Anterior cingulate cortex (tissue), 58 donors: ENCODE measurements around the gene PRAF2.

ENCODE experiments used
- DNase-seq, 58 donors: peaks; one replicate each; lab custom pipeline; 2025; lab: John Stamatoyannopoulos, UW

PRAF2 gene

DNA sequence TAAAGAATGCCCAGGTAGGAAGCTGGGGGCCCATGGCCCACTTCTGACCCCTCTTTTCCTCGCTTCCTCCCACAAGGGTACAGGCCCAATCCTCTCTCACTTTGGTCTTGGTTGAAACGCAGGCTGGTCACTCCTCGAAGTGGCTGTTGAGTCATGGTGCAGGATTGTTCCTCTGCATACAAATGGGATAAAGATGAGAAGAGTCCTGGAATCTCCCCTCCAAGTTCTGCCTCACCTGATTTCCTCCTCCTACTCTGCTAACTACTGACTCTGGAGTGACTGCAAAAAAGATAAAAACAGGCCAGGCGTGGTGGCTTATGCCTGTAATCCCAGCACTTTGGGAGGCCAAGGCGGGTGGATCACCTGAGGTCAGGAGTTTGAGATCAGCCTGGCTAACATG lies 4.1 kb upstream of the PRAF2 start:
- DNase-seq = no peak

DNA sequence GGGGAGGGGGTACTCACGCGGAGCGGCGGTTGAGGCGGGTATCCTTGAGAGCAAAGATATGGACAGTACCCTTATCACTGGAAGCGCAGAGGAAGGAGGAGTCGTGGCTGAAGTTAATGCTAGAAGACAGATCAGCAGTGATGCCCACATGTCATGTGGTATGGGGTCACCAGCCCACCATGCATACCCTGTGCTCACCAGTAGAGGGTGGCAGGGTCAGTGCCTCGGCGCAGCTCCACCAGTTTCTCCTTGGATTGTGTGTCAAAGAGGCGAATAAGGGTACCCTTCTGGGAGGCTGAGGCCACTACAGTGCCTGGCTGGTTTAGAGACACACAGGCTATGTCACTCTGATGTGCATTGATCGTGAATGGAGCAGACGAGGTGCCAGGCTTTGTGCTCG lies 1.5 kb upstream of the PRAF2 start:
- DNase-seq = no peak

DNA sequence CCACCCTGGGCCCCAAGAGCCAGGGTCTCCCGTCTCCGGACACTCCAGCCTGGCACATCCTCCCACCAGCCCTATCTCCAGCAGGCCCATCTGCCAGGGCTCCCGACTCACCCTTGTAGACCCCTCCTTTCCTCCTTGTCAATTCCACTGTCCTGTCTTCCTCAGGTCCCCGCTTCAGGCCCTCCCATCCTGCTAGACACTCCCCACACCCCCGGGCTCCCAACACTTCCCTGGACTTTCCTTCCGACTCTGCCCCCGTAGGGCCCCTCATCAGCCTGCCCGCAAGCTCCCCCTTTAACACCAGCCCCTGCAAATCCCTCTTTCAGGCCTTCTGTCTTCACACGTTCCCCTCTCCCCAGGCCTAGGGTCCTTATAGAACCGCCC lies 1.1 kb downstream of the PRAF2 start:
- DNase-seq = peak in 1 of 58 donors; percentile 5

DNA sequence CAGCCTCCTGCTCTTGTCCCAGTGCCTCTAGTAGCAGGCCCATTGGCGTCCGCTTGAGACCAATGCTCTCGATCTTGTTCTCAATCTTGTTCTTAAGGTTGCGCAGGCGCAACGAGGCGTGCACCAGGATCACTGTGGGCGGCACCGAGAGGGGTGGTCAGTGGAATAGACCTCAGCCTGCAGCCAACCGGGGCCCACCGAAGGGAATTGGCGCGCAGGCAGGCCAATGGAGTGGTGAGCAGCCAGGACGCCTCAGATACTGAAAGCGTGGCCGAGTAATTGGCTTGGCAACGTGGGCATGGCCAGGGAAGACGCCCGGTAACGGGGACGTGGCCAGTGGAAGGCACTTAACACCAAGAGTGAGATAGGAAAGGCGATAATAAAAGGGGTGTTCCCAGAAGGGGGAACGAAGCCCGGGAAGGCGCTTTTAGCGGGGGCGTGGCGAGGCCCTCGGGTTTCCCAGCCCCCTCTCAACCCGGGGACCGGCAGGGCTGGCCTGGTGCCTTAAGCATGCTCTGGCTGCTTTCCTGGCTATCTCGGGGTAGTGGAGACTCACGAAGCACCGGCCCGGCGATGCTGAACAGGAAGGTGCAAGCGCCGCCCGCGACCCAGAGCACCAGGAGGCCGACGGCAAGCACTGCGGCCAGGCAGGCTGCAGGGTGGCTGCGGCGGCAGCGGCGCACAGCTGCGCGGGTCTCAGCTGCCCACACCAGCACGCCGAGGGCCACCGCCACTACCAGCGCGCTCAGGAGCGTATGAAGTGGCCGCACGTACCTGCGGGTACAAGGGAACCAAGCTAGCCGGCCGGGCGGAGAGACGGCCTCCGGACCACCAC lies 1.7 kb downstream of the PRAF2 start:
- peak in 56 of 58 donors; percentile 1 to 83 (median 46) for DNase-seq

DNA sequence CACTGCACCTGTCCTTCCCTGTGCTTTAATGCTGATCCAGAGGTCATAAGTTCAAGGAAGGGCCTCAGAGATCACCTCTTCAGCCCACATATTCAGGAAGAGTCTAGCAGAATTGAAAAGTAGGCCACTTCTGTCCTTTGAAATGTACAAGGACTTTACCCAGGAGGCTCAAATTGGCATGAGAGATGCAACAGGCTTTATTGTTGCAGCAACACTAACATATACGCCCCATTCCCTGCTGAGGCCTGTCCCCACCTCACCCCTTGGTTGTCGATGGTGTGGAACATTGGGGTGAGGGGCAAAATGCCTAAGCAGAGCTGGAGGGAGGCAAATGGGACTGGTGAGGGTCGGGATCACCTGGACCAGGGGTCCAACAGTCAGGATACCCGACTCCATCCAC lies 2.8 kb downstream of the PRAF2 start:
- no peak for DNase-seq

DNA sequence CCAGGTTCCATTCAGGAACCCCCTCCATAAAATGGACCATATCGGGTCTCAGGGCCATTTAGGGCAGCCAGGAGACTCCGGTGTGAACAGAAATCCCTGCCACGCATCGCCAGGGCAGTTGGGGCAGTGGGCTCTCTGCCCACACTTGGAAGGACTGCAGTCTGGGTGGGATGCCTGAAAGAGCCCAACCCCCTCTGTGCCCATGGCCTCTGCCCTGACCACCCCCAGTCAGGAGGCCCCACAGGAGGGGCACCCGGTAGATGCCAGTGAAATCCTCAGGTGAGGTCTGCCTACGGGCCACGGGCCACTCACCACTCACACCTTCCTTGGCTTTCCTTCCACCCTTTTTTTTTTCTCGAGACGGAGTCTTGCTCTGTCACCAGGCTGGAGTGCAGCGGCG lies 4.8 kb downstream of the PRAF2 start:
- no peak for DNase-seq

DNA sequence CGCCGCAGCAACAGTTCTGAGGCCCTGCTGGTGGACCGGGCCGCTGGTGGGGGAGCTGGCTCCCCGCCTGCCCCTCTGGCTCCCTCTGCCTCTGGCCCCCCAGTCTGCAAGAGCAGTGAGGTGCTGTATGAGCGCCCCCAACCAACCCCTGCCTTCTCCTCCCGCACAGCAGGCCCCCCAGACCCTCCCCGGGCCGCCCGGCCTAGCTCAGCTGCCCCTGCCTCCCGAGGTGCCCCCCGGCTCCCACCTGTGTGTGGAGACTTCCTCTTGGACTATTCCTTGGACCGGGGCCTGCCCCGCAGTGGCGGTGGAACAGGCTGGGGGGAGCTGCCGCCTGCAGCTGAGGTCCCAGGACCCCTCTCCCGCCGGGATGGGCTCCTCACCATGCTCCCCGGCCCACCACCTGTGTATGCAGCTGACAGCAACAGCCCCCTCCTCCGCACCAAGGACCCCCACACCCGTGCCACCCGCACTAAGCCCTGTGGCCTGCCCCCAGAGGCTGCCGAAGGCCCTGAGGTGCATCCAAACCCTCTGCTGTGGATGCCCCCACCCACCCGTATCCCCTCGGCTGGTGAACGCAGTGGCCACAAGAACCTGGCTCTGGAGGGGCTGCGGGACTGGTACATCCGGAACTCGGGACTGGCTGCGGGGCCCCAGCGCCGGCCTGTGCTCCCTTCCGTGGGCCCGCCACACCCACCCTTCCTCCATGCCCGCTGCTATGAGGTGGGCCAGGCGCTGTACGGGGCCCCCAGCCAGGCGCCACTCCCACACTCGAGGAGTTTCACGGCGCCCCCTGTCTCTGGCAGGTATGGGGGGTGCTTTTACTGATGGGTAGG lies 6.3 kb downstream of the PRAF2 start:
- no peak for DNase-seq

DNA sequence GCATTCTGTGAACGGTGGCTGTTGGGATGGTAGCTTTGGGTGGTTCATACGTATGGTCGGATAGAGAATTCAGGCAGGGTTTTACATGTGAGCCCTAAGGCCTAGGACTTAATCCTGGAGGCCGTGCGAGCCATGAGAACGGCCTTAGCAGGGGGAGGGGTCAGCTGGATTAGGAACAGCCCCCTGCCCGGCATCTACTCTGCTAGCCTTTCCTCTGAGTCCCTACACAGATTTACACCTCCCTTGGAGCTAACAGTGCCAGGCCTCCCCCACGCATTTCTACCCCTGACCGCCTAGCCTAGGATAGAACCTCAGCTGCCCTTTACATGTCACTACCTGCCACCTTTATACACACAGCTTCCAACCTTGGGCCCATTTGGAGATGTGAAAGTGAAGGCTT lies 7.1 kb downstream of the PRAF2 start:
- DNase-seq = no peak

DNA sequence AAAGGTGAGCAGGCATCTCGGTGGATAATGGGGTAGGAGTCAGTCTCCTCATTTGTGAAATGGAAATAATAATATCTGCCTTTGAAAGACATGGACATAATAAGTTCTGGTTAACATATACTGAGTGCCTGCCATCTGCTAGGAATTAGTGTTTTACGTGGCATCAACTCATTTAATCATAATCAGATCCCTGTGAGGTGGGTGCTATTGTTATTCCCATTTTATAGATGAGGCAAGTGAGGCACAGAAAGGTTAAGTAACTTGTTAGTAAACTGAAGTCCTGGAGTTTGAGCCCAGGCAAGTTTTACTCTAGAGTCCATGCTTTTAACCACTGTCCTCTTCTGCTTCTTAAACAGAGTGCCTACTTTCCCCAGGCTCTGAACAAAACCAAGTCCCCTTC lies 7.5 kb downstream of the PRAF2 start:
- DNase-seq = no peak

DNA sequence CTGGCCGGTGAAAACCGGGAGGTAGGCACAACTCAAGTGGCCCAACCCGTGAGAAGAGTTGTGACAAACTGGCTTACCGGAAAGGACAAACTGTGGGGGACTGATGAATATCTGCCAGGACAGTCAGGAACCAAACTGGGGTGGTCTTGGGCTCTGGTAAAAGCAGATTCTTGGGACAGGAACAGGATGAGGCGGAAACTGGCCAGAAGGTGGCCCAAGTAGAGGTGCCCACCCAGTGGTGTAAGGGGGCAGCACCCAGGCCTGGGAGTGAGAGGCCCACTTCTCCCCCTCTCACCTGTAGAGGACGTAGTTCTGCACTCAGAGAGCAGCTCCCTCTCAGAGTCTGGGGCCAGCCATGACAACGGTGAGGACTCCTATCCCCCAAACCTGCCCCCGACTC lies 9.1 kb downstream of the PRAF2 start:
- no peak for DNase-seq

DNA sequence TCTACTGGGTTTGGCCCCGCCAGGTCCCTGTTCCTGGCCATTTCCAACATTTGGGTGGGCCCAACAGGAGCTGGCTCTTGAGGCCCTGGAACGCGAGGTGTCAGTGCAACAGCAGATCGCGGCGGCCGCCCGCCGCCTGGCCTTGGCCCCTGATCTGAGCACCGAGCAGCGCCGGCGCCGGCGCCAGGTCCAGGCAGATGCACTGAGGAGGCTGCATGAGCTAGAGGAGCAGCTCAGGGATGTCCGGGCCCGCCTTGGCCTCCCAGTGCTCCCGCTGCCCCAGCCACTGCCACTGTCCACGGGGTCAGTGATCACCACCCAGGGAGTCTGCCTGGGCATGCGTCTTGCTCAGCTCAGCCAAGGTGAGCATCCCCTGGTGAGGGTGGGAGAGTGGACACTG lies 9.5 kb downstream of the PRAF2 start:
- DNase-seq = no peak

DNA sequence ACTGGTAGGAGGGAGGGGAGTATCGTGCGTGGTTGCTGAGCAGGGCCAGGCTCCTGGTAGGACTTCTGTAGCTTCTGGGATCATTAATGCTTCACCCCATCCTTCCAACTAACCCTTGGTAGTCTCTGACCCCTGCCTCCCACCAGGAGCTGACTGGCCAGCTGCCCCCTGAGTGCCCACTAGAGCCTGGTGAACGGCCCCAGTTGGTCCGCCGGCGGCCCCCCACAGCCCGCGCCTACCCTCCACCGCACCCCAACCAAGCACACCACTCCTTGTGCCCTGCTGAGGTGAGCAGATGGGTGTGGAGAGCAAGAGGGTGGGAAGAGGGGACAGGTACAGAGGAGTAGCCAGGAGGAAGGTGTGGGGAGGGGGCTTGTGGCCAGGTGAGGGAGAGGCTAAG lies 10.1 kb downstream of the PRAF2 start:
- DNase-seq = no peak

DNA sequence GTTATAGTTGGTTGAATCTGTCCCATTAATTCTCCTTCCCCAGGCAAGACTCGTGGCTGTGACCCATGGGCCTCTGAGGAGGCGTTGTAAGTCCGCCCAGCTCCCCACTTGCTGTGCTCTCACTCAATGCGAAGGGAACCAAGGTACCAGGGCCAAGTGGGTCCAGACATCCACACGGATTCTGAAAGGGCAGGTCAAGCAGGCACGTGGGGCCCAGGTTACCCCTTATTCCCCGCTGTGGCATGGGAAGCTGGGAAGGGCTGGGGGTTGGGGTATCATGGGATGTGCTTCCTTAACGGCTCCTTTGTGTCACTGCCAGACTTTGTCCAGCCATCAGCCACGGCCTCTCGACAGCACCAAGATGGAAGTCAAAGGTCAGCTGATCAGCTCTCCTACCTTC lies 11.9 kb downstream of the PRAF2 start:
- DNase-seq = no peak

DNA sequence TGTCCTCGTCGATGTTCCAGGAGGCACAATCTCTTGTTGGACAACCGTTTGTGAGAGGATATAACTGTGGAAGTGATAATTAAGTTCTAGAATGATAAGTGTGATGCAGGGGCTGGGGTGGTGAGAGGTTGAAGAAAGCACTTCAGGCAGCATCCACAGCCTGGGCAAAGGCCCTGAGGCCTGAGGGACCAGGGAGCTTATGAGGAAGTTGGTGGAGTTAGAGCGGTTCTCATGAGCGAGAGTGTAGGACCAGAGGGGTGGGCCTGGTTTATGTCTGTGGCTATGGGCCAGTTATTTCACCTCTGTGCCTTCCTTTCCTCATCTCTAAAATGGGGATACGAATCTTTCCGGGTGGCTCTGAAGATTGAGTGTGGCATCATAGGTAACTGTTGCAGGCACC lies 12.3 kb downstream of the PRAF2 start:
- DNase-seq = no peak

DNA sequence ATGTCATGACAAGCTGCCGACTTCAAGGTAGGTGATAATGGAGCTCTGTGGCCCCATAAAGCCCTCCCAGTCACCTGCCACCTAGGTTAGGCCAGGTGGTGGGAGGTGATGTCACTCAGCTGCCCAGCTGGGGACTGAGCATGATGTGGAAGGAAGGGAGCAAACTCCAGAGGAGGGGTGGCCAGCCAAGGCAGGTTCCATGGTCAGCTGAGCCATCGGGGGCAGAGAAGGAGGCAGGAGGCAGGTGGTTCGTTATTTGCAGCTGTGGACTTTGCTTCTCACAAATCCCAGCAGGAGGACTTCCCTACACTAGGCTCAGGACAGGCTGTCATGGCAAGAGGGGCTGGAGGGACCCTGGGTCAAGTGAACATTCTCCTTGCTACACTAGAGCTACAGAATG lies 12.9 kb downstream of the PRAF2 start:
- no peak for DNase-seq

DNA sequence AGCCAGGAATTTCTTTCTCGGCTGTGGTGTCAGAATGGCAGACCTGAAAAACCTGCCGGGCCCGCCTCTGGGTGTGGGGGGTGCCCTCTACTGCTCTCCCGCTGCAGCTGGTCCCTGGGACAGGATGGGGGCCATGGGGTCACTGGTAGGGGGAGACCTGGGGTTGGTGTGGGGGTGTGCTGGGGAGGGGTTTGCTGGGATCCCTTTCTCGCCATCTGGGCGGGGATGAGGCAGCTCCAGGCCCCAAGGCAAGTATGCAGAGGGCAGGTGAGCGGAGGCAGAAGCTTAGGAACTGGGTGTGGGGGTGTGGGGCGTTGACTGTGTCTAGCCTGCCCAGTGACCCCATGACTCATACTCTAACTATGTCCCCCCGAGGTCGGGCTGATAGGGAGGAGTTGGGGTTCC lies 14.1 kb downstream of the PRAF2 start:
- no peak for DNase-seq

DNA sequence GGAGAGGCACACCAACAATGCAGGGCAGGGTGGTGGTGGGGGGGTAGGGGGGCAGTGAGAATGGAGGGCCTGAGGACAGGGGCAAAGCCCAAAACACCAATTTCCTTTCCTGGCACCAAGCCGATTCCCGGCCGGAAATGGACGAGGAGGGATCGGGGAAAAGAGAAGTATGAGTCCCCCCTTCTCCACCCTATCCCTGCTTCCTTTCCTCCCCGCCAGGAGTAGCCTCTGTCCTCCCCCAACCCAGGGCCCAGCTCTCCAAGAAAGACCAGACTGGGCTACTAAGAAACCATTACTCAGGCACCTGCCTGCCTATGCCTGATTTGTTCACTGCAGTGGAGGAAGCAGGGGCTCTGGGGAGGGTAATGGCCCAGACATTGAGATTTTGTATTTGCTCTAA lies 14.6 kb downstream of the PRAF2 start:
- DNase-seq = no peak

DNA sequence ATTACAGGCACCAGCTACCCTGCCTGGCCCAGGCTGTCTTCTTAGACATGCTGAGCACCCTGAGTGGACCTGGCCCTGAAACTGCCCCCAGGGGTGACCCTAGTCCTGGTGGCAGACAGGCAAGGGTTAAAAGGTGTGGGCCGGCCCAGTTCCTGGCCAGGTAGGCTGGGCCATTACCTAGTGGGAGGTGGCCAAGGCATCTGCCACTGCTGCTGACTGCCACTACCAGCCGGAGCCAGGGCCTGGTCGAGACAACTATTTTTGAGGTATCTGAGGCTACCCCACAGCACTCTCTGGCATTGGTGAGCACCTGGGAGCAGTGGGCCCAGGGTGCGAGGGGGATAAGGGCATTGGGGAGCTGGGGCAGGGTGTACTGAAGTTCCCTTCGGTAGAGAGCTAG lies 15.0 kb downstream of the PRAF2 start, which contains the start of gene CCDC120:
Gene CCDC120 (plus strand): TSS at position 206 of the 400 bp plus-strand sequence. CDS start 3,043 bp downstream, outside the sequence.
- no peak for DNase-seq

DNA sequence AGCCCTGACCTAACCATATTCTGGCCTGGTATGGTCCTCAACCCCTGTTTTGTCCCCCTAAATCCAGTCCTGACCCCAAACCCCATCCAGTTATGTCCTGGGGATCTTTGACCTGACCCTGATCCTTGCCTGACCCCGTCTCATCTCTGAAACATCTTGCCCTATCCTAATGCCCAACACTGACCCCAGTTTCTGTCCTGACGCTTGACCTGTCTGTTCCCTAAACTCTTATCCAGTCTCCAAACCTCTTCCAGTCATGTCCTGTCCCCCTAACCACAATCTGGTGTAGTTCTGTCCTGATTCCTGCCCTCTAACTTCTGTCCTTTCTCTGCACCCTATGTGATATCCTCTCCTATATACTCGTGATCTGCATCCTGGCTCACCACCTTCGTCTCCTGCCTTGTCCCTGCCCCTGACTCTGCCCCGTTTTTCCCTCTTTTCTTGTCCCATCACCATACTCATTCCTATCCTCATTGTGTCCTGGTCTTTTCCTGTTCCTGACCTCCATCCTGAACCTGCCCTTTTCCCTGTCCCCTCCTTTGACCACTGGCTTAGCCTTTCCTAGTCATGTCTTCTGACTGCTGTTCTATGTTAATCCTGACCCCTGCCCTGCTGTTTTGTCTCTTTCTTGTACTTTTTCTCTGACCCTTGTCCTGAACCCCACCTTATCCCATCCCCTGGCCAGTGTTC lies 19.6 kb downstream of the PRAF2 start:
- DNase-seq = no peak

DNA sequence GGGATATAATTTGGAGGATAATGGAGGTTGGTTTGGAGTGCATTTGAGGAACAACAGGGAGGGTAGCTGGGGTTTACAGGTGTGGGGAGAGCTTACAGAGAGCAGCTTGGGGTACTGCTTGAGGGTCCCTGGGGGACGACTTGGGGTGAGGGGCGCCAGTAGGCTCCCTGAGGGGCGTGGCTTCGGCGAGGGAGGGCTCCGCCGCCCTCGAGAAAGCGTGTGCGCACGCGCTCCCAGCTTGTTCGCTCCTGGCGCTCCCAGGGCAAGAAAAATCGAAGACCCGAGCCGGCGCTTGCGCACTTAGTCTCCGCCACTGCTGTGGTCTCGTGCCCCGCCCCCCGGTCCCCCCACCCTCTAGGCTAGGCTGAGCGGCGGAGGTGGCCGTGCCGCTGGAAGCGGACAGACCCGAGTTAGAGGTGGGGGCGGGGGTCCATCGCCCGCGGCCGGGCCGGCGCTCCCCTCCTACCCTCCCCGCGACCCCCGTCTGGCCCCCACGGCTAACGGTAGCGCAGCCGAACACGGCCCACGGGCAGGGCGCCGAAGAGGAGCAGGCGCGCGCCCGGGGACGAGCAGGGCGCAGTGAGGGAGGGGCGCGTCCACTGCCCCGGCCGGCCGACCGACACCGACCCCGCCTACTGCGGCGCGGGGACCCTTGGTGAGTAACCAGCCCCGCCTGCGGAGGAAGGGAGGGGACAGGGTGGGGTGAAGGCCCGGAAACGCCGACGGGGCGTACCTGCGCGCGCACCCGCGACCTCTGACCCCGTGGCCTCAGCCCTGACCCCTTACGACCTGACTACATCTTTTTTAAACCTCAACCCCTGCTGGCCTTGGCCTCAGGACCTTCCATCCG lies 20.4 kb downstream of the PRAF2 start:
- peak in 39 of 58 donors; percentile 1 to 60 (median 15) for DNase-seq
